HEK293 (cell line): ENCODE results near the gene ASF1A.
A peak's percentile ranks its signal among the peaks of the same experiment; 100 is the strongest.

ENCODE experiments used
- EGR2 ChIP-seq: fragments of 450-650 bp; formaldehyde crosslinking; IDR thresholded peaks from 2 replicates; pipeline ENCODE4 v1.5.1; 2016; ENCODE audit warnings: low read depth, missing biosample characterization, missing genetic modification characterization
- GLI4 ChIP-seq: fragments of 450-650 bp; formaldehyde crosslinking; IDR thresholded peaks from 2 replicates; pipeline ENCODE4 v1.5.1; 2016; ENCODE audit warnings: missing biosample characterization, missing genetic modification characterization
- KLF10 ChIP-seq: fragments of 450-650 bp; IDR thresholded peaks from 2 replicates; pipeline ENCODE4 v1.5.1; 2018; ENCODE audit warnings: missing biosample characterization, mild to moderate bottlenecking, missing genetic modification characterization
- KLF8 ChIP-seq: fragments of 450-650 bp; formaldehyde crosslinking; IDR thresholded peaks from 2 replicates; pipeline ENCODE4 v1.5.1; 2016; ENCODE audit warnings: missing biosample characterization, missing genetic modification characterization
- KLF9 ChIP-seq: fragments of 450-650 bp; formaldehyde crosslinking; IDR thresholded peaks from 2 replicates; pipeline ENCODE4 v1.5.1; 2016; ENCODE audit warnings: missing biosample characterization, missing genetic modification characterization, low read depth
- SCRT1 ChIP-seq: fragments of 450-650 bp; formaldehyde crosslinking; IDR thresholded peaks from 2 replicates; pipeline ENCODE4 v1.5.1; 2016; ENCODE audit warnings: missing biosample characterization, missing genetic modification characterization, borderline replicate concordance
- SP2 ChIP-seq: fragments of 450-650 bp; formaldehyde crosslinking; IDR thresholded peaks from 2 replicates; pipeline ENCODE4 v1.5.1; 2016; ENCODE audit warnings: missing biosample characterization, missing genetic modification characterization
- WT1 ChIP-seq: fragments of 450-650 bp; formaldehyde crosslinking; IDR thresholded peaks from 2 replicates; pipeline ENCODE4 v1.5.1; 2016; ENCODE audit warnings: missing biosample characterization, missing genetic modification characterization
- ZNF112 ChIP-seq: fragments of 450-650 bp; formaldehyde crosslinking; IDR thresholded peaks from 2 replicates; pipeline ENCODE4 v1.5.0; 2017; ENCODE audit warnings: missing biosample characterization, missing genetic modification characterization
- ZNF155 ChIP-seq: fragments of 450-650 bp; formaldehyde crosslinking; IDR thresholded peaks from 2 replicates; pipeline ENCODE4 v1.5.1; 2016; ENCODE audit warnings: missing biosample characterization, missing genetic modification characterization
- ZNF2 ChIP-seq: fragments of 450-650 bp; formaldehyde crosslinking; IDR thresholded peaks from 2 replicates; pipeline ENCODE4 v1.5.1; 2016; ENCODE audit warnings: missing biosample characterization, missing genetic modification characterization
- ZNF239 ChIP-seq: fragments of 450-650 bp; formaldehyde crosslinking; IDR thresholded peaks from 2 replicates; pipeline ENCODE4 v1.5.1; 2016; ENCODE audit warnings: missing biosample characterization, missing genetic modification characterization
- ZNF24 ChIP-seq: fragments of 450-650 bp; formaldehyde crosslinking; IDR thresholded peaks from 2 replicates; pipeline ENCODE4 v1.5.1; 2016; ENCODE audit warnings: missing biosample characterization, missing genetic modification characterization
- ZNF341 ChIP-seq: fragments of 450-650 bp; formaldehyde crosslinking; IDR thresholded peaks from 2 replicates; pipeline ENCODE4; 2016; ENCODE audit warnings: low read depth, missing biosample characterization, missing genetic modification characterization
- ZNF354C ChIP-seq: fragments of 450-650 bp; formaldehyde crosslinking; IDR thresholded peaks from 2 replicates; pipeline ENCODE4 v1.5.1; 2016; ENCODE audit warnings: missing biosample characterization, missing genetic modification characterization, low read depth, borderline replicate concordance
- ZNF404 ChIP-seq: fragments of 450-650 bp; formaldehyde crosslinking; IDR thresholded peaks from 2 replicates; pipeline ENCODE4 v1.5.1; 2017; ENCODE audit warnings: missing biosample characterization, missing genetic modification characterization
- ZNF654 ChIP-seq: fragments of 450-650 bp; formaldehyde crosslinking; IDR thresholded peaks from 2 replicates; pipeline ENCODE4 v1.5.1; 2016; ENCODE audit warnings: low read depth, missing biosample characterization, missing genetic modification characterization
- ZNF658 ChIP-seq: fragments of 450-650 bp; formaldehyde crosslinking; IDR thresholded peaks from 2 replicates; pipeline ENCODE4; 2016; ENCODE audit warnings: missing biosample characterization, missing genetic modification characterization
- ZNF792 ChIP-seq: fragments of 450-650 bp; formaldehyde crosslinking; IDR thresholded peaks from 2 replicates; pipeline ENCODE4 v1.5.1; 2016; ENCODE audit warnings: missing biosample characterization, missing genetic modification characterization
- ZXDB ChIP-seq: fragments of 450-650 bp; formaldehyde crosslinking; IDR thresholded peaks from 2 replicates; pipeline ENCODE4 v1.5.1; 2016; ENCODE audit warnings: missing biosample characterization, missing genetic modification characterization
- TF ChIP-seq, protein P1 (sequence below): fragments of 450-650 bp; formaldehyde crosslinking; IDR thresholded peaks from 2 replicates; pipeline ENCODE4 v1.5.1; 2016; ENCODE audit warnings: missing biosample characterization, missing genetic modification characterization
- TF ChIP-seq, protein P2 (sequence below): sonication (generic); formaldehyde crosslinking; IDR thresholded peaks from 2 replicates; pipeline ENCODE4 v1.8.1; 2022; ENCODE audit warnings: mild to moderate bottlenecking, moderate library complexity, missing genetic modification reagents
- TF ChIP-seq, protein P3 (sequence below): fragments of 450-650 bp; formaldehyde crosslinking; IDR thresholded peaks from 2 replicates; pipeline ENCODE4 v1.5.1; 2016; ENCODE audit warnings: missing biosample characterization, missing genetic modification characterization
- TF ChIP-seq, protein P4 (sequence below): fragments of 450-650 bp; formaldehyde crosslinking; IDR thresholded peaks from 2 replicates; pipeline ENCODE4 v1.5.1; 2016; ENCODE audit warnings: missing biosample characterization, missing genetic modification characterization
- TF ChIP-seq, protein P5 (sequence below): fragments of 450-650 bp; formaldehyde crosslinking; IDR thresholded peaks from 2 replicates; pipeline ENCODE4 v1.5.1; 2017; ENCODE audit warnings: missing biosample characterization, missing genetic modification characterization

The ASF1A gene

DNA sequence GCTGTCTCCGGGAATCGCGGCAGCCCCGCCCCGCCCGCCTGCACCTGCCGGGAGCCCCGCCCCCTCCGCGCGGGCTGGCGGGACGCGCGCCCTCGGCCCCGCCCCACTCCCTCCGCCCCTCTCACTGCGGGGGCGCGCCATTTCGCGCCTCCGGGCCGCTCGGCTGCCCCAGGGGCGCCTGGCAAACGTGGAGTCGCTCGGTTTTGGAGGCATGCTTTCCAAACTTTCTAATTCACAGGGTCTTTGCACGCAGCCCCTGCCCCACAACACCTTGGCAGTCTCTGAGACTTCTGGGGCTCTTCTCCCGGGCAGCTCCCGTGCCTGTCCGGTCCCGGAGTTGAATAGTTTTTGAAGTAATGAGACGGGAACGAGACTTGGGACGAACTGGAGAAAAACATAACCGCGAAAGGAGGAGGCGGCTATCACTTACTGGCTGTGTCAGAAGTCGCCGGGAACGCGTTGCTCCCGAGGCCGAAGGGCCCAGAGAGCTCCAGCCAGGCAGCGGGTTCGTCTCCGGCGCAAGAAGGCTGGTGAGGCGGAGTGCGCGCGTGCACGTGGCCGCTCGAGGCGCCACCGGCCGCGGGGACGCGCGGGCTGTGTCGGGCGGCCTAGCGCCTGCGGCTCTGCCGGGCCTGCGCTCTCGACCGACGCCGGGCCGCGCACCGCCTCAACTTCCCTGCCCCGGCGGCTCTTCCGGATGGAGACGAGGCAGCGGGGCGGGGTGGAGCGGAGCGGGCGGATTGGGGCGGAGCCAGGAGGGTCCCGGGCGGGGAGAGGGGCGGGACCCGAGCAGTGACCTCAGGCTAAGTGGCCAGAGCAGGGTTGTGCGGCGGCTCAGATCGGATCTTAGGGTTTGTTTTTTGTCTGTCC lies 40.7 kb downstream of the ASF1A start, which contains the start of gene MCM9 (continued):
- TF ChIP-seq ZNF792 (no peak), ZNF354C (tag by site-specific recombination) (no peak), SP2 (tag by site-specific recombination) (peak; percentile 92), ZNF239 (tag by site-specific recombination) (no peak), KLF10 (tag by site-specific recombination) (0 out of 2 replicates have a peak, but pooled peaks have one; percentile 63), SCRT1 (no peak), ZNF2 (peak; percentile 82; the same call in 1 of the 2 replicates), WT1 (tag by site-specific recombination) (no peak), KLF9 (peak; percentile 50), EGR2 (tag by site-specific recombination) (peak; percentile 25; the same call in 1 of the 2 replicates), ZNF654 (tag by site-specific recombination) (no peak), ZXDB (tag by site-specific recombination) (peak; percentile 77), ZNF341 (tag by site-specific recombination) (peak; percentile 55; the same call in 1 of the 2 replicates), ZNF112 (no peak), KLF8 (tag by site-specific recombination) (peak; percentile 62; the same call in 1 of the 2 replicates), GLI4 (no peak), ZNF404 (tag by site-specific recombination) (no peak), ZNF155 (tag by site-specific recombination) (no peak), ZNF24 (no peak), ZNF658 (tag by site-specific recombination) (no peak)
- TF ChIP-seq, protein P1, sequence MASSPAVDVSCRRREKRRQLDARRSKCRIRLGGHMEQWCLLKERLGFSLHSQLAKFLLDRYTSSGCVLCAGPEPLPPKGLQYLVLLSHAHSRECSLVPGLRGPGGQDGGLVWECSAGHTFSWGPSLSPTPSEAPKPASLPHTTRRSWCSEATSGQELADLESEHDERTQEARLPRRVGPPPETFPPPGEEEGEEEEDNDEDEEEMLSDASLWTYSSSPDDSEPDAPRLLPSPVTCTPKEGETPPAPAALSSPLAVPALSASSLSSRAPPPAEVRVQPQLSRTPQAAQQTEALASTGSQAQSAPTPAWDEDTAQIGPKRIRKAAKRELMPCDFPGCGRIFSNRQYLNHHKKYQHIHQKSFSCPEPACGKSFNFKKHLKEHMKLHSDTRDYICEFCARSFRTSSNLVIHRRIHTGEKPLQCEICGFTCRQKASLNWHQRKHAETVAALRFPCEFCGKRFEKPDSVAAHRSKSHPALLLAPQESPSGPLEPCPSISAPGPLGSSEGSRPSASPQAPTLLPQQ: 0 out of 2 replicates have a peak, but pooled peaks have one; percentile 24
- TF ChIP-seq, protein P2, sequence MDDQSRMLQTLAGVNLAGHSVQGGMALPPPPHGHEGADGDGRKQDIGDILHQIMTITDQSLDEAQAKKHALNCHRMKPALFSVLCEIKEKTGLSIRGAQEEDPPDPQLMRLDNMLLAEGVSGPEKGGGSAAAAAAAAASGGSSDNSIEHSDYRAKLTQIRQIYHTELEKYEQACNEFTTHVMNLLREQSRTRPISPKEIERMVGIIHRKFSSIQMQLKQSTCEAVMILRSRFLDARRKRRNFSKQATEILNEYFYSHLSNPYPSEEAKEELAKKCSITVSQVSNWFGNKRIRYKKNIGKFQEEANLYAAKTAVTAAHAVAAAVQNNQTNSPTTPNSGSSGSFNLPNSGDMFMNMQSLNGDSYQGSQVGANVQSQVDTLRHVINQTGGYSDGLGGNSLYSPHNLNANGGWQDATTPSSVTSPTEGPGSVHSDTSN (CRISPR knock-in tag): no peak
- TF ChIP-seq, protein P3, sequence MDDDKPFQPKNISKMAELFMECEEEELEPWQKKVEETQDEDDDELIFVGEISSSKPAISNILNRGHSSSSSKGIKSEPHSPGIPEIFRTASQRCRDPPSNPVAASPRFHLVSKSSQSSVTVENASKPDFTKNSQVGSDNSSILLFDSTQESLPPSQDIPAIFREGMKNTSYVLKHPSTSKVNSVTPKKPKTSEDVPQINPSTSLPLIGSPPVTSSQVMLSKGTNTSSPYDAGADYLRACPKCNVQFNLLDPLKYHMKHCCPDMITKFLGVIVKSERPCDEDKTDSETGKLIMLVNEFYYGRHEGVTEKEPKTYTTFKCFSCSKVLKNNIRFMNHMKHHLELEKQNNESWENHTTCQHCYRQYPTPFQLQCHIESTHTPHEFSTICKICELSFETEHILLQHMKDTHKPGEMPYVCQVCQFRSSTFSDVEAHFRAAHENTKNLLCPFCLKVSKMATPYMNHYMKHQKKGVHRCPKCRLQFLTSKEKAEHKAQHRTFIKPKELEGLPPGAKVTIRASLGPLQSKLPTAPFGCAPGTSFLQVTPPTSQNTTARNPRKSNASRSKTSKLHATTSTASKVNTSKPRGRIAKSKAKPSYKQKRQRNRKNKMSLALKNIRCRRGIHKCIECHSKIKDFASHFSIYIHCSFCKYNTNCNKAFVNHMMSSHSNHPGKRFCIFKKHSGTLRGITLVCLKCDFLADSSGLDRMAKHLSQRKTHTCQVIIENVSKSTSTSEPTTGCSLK (tag by site-specific recombination): no peak
- TF ChIP-seq, protein P4, sequence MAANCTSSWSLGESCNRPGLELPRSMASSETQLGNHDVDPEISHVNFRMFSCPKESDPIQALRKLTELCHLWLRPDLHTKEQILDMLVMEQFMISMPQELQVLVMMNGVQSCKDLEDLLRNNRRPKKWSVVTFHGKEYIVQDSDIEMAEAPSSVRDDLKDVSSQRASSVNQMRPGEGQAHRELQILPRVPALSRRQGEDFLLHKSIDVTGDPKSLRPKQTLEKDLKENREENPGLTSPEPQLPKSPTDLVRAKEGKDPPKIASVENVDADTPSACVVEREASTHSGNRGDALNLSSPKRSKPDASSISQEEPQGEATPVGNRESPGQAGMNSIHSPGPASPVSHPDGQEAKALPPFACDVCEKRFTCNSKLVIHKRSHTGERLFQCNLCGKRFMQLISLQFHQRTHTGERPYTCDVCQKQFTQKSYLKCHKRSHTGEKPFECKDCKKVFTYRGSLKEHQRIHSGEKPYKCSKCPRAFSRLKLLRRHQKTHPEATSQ: 0 out of 2 replicates have a peak, but pooled peaks have one; percentile 37
- TF ChIP-seq, protein P5, sequence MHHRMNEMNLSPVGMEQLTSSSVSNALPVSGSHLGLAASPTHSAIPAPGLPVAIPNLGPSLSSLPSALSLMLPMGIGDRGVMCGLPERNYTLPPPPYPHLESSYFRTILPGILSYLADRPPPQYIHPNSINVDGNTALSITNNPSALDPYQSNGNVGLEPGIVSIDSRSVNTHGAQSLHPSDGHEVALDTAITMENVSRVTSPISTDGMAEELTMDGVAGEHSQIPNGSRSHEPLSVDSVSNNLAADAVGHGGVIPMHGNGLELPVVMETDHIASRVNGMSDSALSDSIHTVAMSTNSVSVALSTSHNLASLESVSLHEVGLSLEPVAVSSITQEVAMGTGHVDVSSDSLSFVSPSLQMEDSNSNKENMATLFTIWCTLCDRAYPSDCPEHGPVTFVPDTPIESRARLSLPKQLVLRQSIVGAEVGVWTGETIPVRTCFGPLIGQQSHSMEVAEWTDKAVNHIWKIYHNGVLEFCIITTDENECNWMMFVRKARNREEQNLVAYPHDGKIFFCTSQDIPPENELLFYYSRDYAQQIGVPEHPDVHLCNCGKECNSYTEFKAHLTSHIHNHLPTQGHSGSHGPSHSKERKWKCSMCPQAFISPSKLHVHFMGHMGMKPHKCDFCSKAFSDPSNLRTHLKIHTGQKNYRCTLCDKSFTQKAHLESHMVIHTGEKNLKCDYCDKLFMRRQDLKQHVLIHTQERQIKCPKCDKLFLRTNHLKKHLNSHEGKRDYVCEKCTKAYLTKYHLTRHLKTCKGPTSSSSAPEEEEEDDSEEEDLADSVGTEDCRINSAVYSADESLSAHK (tag by site-specific recombination): 0 out of 2 replicates have a peak, but pooled peaks have one; percentile 13
